GM18520 (cell line): ENCODE results near the gene UNC45B.
"Not testable (repeated sequence)": the region's sequence is repeated elsewhere in the genome, so short reads cannot be mapped to it uniquely, and the experiment has no call there.

Source experiments
- ATAC-seq: cut with Tn5 transposase; IDR thresholded peaks from one replicate; pipeline ENCODE4 v1.9.1; 2021; ENCODE audit not compliant: unreplicated experiment

Gene UNC45B

DNA sequence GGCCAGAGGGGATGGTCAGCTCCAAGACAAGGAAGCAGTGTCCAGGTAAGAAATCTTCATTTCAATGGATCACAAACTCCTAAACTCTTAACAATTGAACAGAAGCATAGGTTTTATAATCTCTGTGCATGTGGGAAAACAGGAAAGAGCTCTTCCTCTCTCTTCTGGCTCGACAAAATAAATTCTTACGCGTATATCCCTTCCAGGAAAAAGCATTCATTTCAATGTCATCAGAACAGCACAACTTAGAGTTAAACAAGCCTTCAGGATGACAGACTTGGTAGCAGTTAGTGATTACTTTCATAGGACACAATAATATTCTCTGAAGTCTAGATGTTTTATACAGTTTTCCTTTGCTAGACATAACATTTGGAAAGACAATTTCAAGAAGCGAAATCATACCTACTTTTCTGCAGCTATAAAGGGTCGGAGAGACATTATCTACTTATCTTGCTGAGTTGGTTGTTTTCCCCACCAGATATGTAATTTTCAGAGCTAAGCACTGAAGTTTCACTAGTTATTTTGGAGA is 65.9 kb downstream of the UNC45B start:
- ATAC-seq = no peak

DNA sequence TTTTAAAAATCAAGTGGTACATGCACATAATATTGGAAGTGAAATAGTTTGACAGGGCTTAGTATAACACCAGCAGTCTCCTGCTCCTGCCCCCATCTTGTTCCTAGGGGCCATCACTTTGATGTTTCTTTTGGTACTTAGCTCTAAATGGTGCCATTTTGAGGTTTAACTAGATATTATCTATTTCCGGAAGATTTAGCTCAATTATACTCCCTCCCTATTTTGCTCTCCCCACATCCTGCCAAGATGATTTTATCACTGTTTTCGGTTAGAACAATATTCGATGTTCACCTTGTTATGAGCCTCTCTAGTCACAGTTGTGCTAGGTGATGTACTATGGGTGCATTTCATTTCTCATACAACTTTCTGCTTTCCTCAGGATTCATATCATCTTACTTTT is 66.6 kb downstream of the UNC45B start:
- no peak for ATAC-seq

GRCh38 chr17:35214631-35215273 is 67.1 kb downstream of the UNC45B start:
- ATAC-seq = no peak

DNA sequence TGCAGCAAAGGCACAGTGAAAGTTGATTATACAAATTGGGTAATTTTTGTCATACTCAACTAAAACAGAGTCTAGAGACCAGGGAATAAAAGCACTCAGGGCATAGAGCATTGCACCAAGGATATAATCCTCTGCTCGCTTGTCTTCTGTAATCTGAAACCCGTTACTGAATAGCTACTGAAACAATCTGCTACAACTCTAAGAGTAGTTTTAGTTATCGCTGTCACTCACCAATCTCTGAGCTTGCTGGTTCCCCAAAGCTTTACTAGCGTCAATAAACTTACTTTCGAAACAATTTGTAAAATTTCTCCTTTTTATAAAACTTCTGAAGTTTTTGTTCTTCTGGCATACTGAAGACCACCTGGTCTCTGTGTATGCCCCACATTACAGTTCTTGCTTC is 69.5 kb downstream of the UNC45B start:
- no peak for ATAC-seq

DNA sequence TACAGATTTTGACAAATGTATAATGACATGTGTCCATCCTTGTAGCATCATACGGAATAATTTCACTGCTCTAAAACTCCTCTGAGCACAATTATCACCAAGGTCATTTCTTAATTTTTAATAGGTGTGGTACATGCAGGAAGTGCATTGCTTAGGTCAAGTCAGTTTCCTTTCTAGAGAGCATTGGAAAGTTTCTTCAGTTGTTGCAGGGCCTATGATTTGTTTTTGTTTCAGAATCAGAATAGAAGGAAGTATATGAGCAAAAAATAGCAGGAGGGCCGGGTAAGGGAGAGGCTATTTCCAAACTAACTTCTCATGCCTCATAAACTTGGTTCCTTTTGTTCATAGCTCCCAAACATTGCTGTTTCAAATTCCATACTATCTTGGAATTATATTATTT is 71.3 kb downstream of the UNC45B start:
- no peak for ATAC-seq

- no peak for ATAC-seq
Observed at GRCh38 chr17:35222452-35222851, 74.8 kb downstream of the UNC45B start.

GRCh38 chr17:35224436-35224835 is 76.8 kb downstream of the UNC45B start:
- no peak for ATAC-seq

- no peak for ATAC-seq
Observed at GRCh38 chr17:35227546-35227945, 79.9 kb downstream of the UNC45B start.

DNA sequence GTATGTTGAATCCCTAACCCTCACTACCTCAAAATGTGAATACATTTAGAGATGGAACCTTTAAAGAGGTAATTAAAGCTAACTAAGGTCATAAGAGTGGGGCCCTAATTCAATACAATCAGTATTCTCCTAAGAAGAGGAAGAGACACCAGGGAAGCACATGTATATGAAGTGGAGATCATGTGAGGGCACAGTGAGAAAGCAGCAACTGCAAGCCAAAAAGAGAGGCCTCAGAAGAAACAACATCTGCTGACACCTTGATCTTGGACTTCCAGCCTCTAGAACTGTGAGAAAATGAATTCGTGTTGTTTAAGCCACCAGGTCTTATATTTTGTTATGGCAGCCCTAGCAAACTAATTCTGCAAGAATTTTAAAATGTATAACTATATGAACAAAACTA is 82.0 kb downstream of the UNC45B start:
- ATAC-seq = no peak

DNA sequence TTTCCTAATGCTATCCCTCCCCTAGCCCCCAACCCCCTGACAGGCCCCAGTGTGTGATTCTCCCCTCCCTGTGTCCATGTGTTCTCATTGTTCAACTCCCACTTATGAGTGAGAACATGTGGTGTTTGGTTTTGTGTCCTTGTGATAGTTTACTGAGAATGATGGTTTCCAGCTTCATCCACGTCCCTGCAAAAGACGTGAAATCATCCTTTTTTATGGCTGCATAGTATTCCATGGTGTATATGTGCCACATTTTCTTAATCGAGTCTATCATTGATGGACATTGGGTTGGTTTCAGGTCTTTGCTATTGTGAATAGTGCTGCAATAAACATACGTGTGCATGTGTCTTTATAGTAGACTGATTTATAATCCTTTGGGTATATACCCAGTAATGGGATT is 86.7 kb downstream of the UNC45B start:
- not testable (repeated sequence) for ATAC-seq

- ATAC-seq = no peak
Observed at GRCh38 chr17:35235289-35235688, 87.7 kb downstream of the UNC45B start.

- ATAC-seq = no peak
Observed at GRCh38 chr17:35235917-35236316, 88.3 kb downstream of the UNC45B start.

DNA sequence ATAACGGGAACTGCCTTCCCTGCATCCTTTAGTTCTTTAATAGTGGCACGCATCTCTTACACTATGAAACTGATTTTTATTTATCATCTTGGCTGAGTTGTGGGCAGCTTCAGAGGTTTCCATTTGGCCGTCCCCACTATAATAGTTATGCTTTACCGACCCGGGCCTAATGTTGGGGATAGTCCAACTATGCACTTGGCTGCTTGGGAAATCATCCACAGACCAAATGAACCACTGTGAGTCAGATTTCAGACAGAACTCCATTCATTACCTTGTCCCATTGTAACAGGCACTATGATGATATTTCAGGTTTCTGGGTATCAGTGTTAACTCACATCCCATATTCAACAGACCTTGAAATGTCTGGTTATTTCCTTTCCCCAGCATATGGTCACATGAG is 89.2 kb downstream of the UNC45B start:
- ATAC-seq = no peak

- no peak for ATAC-seq
Observed at GRCh38 chr17:35238821-35239220, 91.2 kb downstream of the UNC45B start.
